HG02981 (cell line): ENCODE results near the gene TPM4.
A peak's percentile ranks its signal among the peaks of the same experiment; 100 is the strongest.
"Not testable (repeated sequence)": the region's sequence is repeated elsewhere in the genome, so short reads cannot be mapped to it uniquely, and the experiment has no call there.

ENCODE experiments used
- ATAC-seq: cut with Tn5 transposase; IDR thresholded peaks from one replicate; pipeline ENCODE4 v1.9.1; 2021; ENCODE audit warnings: mild to moderate bottlenecking, moderate library complexity; ENCODE audit not compliant: unreplicated experiment

TPM4 gene

DNA sequence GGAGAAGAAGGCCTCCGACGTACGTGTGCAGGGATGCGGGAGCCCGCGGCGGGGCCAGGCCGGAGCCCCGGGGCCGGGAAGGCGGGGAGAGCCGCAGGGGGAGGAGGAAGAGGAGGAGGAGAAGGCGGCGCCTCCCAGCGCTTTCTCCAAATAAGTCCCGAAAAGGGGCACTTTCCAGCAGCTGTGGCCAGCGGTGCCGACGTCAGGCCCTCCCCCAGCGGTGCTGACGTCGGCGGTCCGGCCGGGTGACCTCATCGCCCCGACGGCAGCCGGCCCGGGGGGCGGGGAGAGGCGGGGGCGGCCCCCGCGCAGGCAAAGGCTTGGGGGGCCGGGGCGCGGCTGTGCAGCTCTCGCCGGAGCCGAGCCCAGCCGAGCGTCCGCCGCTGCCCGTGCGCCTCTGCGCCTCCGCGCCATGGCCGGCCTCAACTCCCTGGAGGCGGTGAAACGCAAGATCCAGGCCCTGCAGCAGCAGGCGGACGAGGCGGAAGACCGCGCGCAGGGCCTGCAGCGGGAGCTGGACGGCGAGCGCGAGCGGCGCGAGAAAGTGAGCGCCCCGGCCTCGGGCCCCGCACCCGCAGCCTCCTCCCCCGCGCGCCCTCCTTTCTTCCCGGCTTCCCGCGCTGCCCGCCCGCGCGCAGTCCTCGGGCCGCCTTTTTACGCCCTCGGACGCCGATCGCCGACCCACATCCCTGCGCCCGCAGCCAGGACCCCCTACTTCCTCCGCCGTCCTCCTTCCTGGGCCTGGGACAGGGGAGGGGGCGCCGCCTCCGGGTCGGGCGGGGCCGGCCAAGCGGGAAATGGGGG lies at the start of gene TPM4:
TSS of gene TPM4 (plus strand) at position 342 of the 804 bp plus-strand sequence. CDS start at position 413, 71 bp downstream.
- ATAC-seq, result peak; percentile 59

DNA sequence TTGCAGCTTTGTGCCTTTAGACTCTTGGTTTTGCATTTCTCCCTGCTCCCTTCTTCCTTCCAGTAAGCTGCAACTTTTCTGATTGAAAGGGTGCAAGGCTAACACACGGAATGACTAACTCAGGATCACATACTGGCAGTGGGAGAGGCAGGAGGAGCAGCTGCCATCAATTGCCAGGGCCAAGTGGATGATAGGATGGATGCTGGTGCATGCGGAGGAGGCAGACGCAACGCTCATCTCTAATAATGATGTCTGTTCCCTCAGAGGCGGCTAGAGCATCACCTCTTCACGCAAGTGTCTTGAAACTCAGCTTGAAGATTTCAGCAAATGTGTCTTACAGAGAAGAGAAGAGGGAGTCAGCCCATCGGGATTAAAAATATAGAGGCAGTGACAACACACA lies 49.5 kb upstream of the TPM4 start:
- no peak for ATAC-seq

DNA sequence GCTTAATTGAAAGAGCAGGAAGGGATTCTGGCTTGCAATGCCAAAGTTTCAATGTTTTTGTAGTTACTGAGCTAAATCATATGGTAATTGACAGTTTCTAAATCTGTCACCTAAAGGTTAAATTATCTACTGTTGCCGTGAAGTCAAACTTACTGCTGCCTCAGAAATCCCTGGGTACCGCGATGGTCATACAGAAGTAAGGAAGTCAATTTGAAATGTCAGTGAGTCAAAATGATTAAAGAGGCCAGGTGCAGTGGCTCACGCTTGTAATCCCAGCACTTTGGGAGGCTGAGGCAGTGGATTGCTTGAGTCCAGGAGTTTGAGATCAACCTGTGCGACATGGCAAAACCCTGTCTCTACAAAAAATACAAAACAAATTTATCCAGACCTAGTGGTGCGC lies 48.8 kb upstream of the TPM4 start:
- ATAC-seq, result no peak

DNA sequence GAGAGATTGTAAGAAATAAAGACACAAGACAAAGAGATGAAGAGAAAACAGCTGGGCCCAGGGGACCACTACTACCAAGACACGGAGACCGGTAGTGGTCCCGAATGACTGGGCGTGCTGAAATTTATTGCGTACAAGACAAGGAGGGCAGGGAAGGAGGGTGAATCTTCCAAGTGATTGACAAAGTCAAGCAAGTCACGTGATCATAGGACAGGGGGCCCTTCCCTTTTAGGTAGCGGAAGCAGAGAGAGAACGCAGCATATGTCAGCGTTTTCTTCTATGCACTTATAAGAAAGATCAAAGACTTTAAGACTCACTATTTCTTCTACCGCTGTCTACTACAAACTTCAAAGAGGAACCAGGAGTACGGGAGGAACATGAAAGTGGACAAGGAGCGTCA lies 46.1 kb upstream of the TPM4 start:
- not testable (repeated sequence) for ATAC-seq

DNA sequence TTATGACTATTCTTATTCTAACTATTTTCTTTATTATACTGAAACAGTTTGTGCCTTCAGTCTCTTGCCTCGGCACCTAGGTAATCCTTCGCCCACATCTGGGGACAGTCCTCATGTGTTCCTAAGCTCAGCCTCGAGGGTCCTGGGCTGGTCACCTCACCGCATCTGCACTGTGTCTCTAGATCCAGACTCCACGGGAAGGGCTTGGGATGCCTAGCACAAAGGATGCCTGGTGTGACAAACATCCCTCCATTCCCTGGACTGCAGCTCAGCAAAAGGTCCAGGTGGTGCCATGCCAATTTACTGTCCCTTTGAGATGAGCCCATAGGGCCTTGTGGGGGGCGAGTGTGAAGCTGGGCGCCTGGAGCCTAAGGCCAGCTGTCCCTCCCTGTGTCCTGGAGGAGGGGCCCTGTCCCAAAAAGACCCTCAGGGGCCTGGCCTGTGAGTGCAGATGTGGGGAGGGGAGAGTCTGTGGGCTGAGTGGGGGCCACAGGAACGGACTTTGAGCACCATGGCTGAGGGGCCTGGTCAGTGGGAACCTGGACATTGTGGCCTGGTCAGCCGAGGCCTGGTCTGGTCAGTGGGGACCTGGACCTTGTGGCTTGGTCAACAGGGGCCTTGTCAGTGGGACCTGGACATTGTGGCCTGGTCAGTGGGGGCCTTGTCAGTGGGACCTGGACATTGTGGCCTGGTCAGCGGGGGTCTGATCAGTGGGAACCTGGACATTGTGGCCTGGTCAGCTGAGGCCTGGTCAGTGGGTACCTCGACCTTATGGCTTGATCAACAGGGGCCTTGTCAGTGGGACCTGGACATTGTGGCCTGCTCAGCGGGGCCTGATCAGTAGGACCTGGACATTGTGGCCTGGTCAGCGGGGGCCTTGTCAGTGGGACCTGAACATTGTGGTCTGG lies 45.1 kb upstream of the TPM4 start:
- no peak for ATAC-seq

DNA sequence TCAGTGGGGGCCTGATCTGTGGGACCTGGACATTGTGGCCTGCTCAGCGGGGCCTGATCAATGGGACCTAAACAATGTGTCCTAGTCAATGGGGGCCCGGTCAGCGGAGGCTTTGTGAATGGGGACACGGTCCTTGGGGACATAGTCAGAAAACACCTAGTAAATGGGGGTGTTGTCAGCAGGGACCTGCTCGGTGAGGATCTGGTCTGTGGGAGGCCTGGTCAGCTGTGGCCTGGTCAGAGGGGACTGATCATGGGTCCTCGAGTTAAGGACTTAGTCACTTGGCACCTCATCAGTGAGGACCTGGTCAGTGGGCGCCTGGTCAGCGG lies 44.5 kb upstream of the TPM4 start:
- ATAC-seq, result no peak

DNA sequence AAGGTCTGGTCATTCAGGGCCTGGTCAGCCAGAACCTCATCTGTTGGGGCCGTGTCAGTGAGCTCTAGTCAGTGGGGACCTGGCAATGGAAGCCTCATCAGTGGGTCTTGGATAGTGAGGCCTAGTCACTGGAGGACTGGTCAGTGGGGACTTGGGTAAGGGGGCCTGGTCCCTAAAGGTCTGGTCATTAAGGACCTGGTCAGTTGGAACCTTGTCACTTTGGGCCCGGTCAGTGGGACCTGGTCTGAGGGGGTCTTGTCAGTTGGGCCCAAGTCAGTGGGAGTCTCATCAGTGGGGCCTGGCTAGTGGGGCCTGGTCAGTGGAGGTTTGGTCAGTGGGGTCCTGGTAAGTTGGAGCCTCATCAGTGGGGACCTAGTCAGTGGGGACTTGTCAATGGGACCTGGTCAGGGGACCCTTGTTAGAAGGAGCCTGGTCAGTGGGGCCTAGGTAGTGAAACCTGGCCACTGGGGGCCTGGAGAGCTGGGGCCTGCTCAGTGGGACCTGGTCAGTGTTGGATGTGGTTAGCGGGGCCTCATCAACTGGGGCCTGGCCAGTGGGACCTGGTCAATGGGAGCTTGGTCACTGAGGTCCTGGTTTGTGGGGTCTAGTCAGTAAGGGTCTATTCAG lies 43.7 kb upstream of the TPM4 start:
- no peak for ATAC-seq

DNA sequence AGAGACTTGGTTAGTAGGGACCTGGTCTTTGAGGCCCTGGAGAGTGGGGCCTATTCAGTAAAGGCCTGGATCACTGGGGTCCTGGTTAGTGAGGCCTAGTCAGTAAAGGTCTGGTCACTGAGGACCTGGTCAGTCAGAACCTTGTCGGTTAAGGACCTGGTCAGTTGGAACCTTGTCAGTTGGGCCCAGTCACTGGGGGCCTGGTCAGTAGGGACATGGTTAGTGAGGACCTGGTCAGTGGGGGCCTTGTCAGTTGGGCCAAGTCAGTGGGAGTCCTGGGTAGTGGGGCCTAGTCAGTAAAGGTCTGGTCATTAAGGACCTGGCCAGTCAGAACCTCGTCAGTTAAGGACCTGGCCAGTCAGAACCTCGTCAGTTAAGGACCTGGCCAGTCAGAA lies 43.2 kb upstream of the TPM4 start:
- ATAC-seq, result no peak

DNA sequence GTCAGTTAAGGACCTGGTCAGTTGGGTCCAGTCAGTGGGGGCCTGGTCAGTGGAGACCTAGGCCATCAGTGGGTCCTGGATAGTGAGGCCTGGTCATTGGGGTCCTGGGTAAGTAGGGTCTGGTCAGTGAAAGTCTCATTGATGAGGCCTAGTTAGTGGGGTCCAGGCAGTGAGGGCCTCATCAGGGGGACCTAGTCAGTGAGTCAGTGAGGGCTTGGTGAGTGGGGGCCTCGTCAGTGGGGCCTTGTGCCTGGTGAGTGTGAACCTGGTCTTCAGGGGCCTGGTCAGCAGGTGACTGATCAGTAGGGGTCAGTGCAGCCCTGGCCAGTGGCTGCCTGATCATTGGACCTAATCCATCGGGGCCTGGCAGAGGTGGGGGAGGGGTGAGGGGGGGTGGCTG lies 42.6 kb upstream of the TPM4 start:
- no peak for ATAC-seq

DNA sequence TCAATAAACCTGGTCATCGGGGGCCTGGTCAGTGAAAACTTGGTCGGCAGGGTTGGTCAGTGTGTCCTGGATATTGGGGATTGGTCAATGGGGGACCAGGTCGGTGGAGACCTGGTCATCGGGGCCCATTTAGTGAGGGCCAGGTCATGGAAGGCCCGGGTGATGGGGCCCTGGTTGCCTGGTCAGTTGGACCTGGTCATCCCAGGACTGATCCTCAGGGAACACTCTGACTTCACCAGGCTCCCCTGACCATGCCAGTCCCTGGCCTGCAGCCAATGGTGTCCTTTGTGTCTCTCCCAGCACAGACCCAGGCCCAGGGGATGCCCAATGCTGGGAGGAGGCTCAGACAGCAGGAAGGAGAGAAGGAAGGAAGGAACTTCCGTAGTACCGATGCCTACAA lies 42.1 kb upstream of the TPM4 start:
- ATAC-seq, result no peak

DNA sequence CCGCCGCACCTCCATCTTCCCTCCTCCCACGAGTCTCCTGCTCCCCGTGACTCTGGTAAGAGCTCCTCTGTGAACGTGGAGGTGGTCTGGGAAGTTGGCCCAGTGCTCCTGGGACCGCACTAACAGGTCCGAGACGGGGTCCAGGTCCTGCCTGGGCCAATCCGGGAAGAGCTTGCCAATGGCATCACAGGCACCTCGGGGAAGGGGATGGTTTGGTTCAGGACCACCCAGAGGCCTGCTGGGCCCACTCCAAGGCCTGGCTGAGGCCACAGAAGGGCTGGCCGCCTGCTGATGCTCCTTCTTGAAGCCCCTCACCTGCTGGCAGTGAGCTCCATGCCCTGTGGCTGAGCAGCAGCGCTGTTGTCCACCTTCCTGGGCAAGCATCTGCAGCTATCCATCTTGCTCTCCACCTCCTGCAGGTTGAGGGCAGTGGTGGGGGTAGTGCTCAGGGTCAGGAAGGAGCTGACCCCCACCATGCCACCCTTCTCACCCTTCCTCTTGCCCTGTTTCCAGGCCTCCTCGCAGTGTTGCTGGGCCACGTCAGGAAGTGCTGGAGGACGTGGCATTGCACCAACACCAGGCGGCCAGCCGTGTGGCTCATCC lies 41.2 kb upstream of the TPM4 start:
- no peak for ATAC-seq

DNA sequence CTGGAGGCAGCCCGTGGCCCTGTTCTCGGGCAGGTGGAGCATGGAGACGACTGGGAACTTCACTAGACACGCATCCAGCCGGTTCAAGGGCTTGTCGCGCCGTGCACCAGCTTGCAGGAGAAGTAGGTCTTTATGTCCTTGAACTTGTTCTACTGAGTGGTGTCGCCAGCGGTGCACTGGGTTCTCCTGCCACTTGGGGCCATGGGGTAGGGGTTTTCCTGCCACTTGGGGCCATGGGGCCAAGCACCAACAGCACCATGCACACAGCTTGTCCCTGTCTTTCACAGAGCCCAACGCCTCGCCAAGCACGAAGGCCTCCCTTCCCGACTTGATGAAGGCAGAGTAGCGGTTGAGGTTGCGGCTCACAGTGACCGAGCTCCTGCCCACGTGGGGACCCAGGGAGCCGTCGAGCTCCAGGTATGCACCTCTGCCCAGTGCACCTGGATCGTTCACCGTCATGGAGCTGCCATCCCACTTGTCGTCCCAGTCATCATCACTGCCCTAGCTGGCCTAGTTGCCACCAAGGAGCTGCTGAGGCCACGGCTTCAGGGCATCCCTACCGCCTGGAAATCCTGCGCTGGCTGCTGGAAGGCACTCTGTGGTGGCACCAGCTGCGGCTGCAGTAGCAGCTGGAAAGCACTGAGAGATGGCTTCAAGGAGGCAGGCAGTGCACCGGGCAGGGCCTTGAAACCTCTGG lies 40.5 kb upstream of the TPM4 start:
- ATAC-seq, result no peak

DNA sequence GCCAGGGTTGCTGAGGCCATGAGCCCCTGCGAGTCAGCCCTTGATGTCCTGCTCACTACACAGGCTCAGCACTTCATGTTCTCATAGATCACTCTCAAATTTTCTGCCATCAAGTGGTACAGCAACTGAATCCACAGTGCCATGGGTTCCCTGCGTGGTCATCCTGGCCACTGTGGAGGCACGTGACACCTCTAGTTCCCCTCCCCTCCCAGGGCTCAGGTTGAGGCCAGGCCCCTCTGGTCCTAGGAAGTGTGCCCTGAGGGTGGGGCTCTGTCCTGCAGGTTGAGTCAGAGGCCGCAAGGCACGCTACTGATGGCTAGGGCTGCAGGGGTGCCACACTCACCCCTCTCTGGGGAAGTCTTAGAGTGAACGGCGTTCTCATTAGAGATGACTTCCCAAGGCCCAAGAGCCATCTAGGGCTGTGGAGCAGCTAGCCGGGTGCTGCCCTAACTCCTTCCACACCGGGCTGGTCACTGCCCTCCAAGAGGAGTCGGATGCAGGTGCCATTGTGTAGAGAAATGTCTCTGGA lies 39.8 kb upstream of the TPM4 start:
- ATAC-seq, result no peak

DNA sequence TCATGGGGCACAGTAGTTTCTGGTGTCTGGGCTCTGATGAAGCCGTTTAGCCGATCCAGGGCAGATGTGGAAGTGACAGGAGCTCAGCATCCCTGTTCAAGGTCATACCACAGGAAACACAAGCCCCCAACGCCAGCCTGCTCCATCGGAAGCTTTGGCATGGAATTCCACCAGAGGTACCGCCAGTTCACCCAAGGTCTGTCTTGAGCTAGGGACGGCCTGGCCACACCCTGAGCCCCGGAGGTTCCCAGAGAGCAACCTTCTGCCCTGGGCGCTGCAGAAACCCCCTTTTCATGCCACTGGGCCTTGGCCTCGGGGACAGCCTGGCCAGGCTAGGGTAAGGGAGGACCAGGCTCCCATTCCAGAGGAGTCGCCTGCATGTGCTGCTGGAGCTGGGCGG lies 39.4 kb upstream of the TPM4 start:
- no peak for ATAC-seq

DNA sequence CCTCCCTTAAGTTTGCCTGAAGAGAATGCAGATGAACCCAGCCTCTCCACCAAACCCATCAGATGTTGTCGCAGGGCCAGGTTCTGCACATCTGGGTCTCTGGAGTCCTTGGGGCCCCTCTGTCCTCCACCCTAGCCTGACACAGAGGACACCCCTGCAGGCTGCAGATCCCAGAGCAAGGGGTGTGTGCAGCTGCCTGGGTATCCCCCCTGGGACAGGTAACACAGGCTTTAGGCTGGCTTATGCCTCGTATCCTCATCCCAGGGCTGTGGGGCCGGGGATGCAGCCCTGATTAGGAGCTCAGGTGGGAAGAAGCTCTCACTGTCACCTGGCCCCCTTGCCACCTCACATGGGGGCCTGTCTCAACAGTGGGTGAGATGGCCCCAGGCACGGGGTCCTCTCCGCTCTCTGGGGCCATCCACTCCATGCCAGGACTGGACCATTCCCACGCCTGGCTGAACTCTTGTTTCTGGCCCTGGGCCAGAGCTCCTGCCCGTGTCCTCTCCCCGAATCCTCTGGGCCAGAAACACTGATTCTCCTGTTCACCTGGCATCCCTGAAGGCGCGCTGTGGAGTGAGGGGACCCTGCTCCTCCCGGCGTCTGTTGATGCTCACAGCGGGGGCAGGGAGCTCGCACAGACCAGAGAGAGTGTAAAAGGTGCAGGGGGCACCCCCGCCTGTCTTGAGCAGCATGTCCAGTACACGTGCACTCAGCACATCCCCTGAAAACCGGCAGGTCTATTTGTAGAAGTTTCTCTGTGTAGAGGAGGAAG lies 38.7 kb upstream of the TPM4 start:
- ATAC-seq, result no peak

DNA sequence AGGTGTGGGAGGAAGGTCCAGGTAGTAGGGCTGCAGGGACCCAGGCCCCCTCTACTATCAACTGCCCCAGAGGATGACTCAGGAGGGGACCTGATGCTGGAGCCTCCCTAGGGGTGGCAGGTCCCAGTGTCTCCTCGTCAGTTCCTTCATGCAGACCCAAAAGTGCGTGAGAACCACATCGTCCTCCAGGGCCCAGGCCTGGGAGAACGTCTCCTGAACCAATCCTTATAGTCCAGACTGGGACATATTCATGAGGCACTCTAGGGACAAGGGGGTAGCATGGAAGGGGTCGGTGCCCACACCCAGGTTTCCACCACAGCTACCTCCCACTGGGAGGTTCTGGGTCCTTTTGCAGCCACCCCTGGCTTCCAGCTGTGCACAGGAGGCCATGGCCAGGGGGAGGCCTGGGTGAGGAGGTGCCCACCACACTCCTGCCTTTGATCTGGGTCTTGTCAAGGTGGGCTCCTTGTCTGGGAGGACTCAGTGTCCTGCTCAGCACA lies 38.0 kb upstream of the TPM4 start:
- no peak for ATAC-seq

DNA sequence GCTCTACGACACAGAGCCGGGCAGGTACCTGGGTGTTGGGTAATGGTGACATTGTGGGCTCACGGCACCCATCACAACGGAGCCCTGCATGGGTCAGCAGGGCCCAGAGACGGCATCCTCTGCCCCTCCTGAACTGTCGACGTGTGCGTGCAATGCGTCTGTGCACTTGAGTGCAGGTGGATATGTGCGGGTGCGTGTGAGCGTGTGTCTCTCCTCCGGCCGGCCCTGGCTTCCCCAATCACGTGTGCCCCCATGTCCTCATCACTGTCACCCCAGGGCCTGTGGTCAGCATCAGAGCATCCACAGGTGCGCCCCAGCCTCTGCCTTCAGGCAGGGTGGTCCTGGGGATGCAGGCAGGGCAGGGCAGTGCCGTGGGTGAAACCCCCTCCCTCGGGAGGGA lies 37.2 kb upstream of the TPM4 start:
- no peak for ATAC-seq

DNA sequence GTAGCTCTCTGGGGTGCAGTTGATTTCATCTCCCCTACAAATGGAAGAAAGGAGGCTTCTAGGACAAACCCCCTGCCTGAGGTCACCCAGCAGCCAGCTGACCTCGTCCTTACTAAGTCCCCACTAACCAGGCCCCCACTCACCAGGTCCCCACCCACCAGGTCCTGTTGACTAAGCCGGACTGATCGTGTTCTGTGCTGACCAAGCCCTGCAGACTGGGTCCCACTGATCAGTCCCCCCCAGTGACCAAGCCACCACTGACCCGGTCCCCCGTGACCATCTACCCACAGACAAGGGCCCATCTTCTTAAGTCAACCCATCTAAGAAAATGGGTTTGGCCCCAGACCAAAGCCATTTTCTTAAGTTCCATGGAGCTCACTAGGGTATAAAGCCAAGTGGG lies 36.8 kb upstream of the TPM4 start:
- no peak for ATAC-seq

DNA sequence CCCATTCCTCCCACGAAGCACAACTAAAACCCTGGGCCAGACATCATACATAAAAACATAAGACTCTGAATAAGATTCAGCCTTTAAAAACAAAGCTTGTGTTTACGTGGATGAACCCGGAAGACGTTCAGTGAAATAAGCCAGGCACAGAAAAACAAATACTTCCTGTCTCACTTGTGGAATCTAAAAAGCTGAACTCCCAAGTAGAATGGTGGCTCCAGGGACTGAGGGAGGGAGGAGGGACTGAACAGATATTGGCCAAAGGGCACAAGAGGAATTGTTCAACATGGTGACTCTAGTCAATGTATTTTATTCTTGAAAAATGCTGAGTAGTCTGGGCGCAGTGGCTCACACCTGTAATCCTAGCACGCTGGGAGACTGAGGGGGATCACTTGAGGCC lies 35.7 kb upstream of the TPM4 start:
- ATAC-seq, result no peak
